Activated CD8-positive, alpha-beta T cell treated with anti-CD3 and anti-CD28 coated beads for 36 hours (primary cell): Measurements from ENCODE around the gene NUBPL. TPM values are rescaled to one million over a fixed set of nuclear protein-coding genes. Genes with fewer than 3 reads are reported as not detected.

Experiments
- ATAC-seq: fragments of 200-7000 bp; cut with Tn5 transposase; one replicate; pipeline ENCODE4 v1.10.0; 2021; ENCODE audit warnings: mild to moderate bottlenecking, moderate library complexity
- CTCF ChIA-PET: fragments of 350-600 bp; sonication (Branson Sonifier 250); formaldehyde crosslinking; loops from one replicate; lab custom pipeline; 2021; ENCODE audit warnings: antibody characterized with exemption; lab: Charles Lee
- POLR2A ChIA-PET: fragments of 350-600 bp; sonication (Branson Sonifier 250); formaldehyde crosslinking; loops from one replicate; lab custom pipeline; 2021; ENCODE audit warnings: antibody characterized with exemption; lab: Charles Lee
- DNase-seq: peaks from one replicate; pipeline ENCODE4 v3.0.0-alpha.2; 2020
- H3K27ac Mint-ChIP-seq: one replicate; pipeline ENCODE4 v1.8.0; 2021; ENCODE audit warnings: mild to moderate bottlenecking, mixed read lengths
- H3K27me3 Mint-ChIP-seq: one replicate; pipeline ENCODE4 v1.8.0; 2021; ENCODE audit warnings: mixed read lengths
- H3K36me3 Mint-ChIP-seq: one replicate; pipeline ENCODE4 v1.8.0; 2021; ENCODE audit warnings: low read depth, mixed read lengths
- H3K4me1 Mint-ChIP-seq: one replicate; pipeline ENCODE4 v1.8.0; 2021; ENCODE audit warnings: low read depth, mixed read lengths
- H3K4me3 Mint-ChIP-seq: one replicate; pipeline ENCODE4 v1.8.0; 2021; ENCODE audit warnings: mild to moderate bottlenecking, moderate library complexity, mixed read lengths
- H3K9me3 Mint-ChIP-seq: one replicate; pipeline ENCODE4 v1.8.0; 2021; ENCODE audit warnings: mixed read lengths
- CTCF ChIP-seq: fragments of 200-600 bp; IDR thresholded peaks from one replicate; pipeline ENCODE4 v1.8.0; 2022; ENCODE audit warnings: antibody characterized with exemption, mild to moderate bottlenecking
- intact Hi-C: fragments of 100-400 bp; cut with micrococcal nuclease; formaldehyde crosslinking; loops from one replicate; pipeline ENCODE4 v1.10.0; 2022
- total RNA-seq, 2 experiments: library from RNA; stranded (reverse); gene quantifications; one replicate each; pipeline ENCODE4 v1.2.3, GENCODE V29; 2021

The NUBPL gene
- total RNA-seq, 2 experiments from 2014 or later: 14.3 to 14.4 TPM

- CTCF ChIA-PET: no interaction called here
- peaks cover 7% of the 10 kb centered on the region for H3K9me3 Mint-ChIP-seq
- no peaks in the 10 kb centered on the region for H3K27me3 Mint-ChIP-seq
- peaks cover 18% of the 10 kb centered on the region for H3K36me3 Mint-ChIP-seq
- H3K4me3 Mint-ChIP-seq: no peak overlapping the region
- no peak for TF ChIP-seq CTCF
- H3K4me1 Mint-ChIP-seq: peaks cover 3% of the 10 kb centered on the region
- POLR2A ChIA-PET: no interaction called here
- H3K27ac Mint-ChIP-seq: no peak overlapping the region
- ATAC-seq (no peak), DNase-seq (no peak)
- intact Hi-C loops: no loop called here
Measured at GRCh38 chr14:31677630-31678029, 116.4 kb downstream of the NUBPL start.

- peaks cover 3% of the 10 kb centered on the region for H3K4me1 Mint-ChIP-seq
- ATAC-seq (no peak), DNase-seq (no peak)
- intact Hi-C loops: no loop called here
- H3K4me3 Mint-ChIP-seq: no peak overlapping the region
- ChIA-PET POLR2A (interaction anchor here (0.6 kb wide), 1 partner anchor 88 kb away, joined by 4 read pairs; no protein-coding TSS in a partner anchor), CTCF (no interaction called here)
- TF ChIP-seq CTCF: no peak
- peaks cover 20% of the 10 kb centered on the region for H3K36me3 Mint-ChIP-seq
- H3K27ac Mint-ChIP-seq: no peak overlapping the region
- H3K27me3 Mint-ChIP-seq: no peaks in the 10 kb centered on the region
- peaks cover 8% of the 10 kb centered on the region for H3K9me3 Mint-ChIP-seq
Measured at GRCh38 chr14:31678421-31679249, 117.4 kb downstream of the NUBPL start.

GRCh38 chr14:31682768-31683167 is 121.6 kb downstream of the NUBPL start:
- no peaks in the 10 kb centered on the region for H3K27me3 Mint-ChIP-seq
- H3K9me3 Mint-ChIP-seq: peaks cover 14% of the 10 kb centered on the region
- no peaks in the 10 kb centered on the region for H3K4me1 Mint-ChIP-seq
- ATAC-seq (no peak), DNase-seq (no peak)
- no peak for TF ChIP-seq CTCF
- intact Hi-C loops: no loop called here
- ChIA-PET CTCF (interaction anchor here (1.1 kb wide), 1 partner anchor 15 kb away, joined by 3 read pairs; no protein-coding TSS in a partner anchor), POLR2A (no interaction called here)
- H3K27ac Mint-ChIP-seq: no peak overlapping the region
- H3K4me3 Mint-ChIP-seq: no peak overlapping the region
- peaks cover 32% of the 10 kb centered on the region for H3K36me3 Mint-ChIP-seq

GRCh38 chr14:31687726-31688125 is 126.5 kb downstream of the NUBPL start:
- POLR2A ChIA-PET: no interaction called here
- Mint-ChIP-seq H3K4me3 (no peak overlapping the region), H3K4me1 (no peaks in the 10 kb centered on the region), H3K27me3 (no peaks in the 10 kb centered on the region), H3K27ac (no peak overlapping the region), H3K9me3 (peaks cover 11% of the 10 kb centered on the region), H3K36me3 (peaks cover 26% of the 10 kb centered on the region)
- DNase-seq (no peak), ATAC-seq (no peak)
- CTCF ChIA-PET: no interaction called here
- no peak for TF ChIP-seq CTCF
- intact Hi-C loops: no loop called here

GRCh38 chr14:31690056-31690455 is 128.9 kb downstream of the NUBPL start:
- TF ChIP-seq CTCF: no peak
- Mint-ChIP-seq H3K4me1 (no peaks in the 10 kb centered on the region), H3K27me3 (no peaks in the 10 kb centered on the region), H3K4me3 (no peak overlapping the region), H3K36me3 (peaks cover 14% of the 10 kb centered on the region), H3K27ac (no peak overlapping the region), H3K9me3 (peaks cover 3% of the 10 kb centered on the region)
- POLR2A ChIA-PET: no interaction called here
- DNase-seq (no peak), ATAC-seq (no peak)
- CTCF ChIA-PET: interaction anchor here (1.0 kb wide), 1 partner anchor 180 kb away, joined by 3 read pairs; no protein-coding TSS in a partner anchor
- intact Hi-C loops: no loop called here
